H9 (cell line): ENCODE results near the gene HTATIP2. TPM values are rescaled to one million over a fixed set of nuclear protein-coding genes. Genes with fewer than 3 reads are reported as not detected.

Source experiments
- DNase-seq: peaks from one replicate; pipeline ENCODE4 v3.0.0-alpha.2; 2017
- H2AFZ ChIP-seq: one replicate; pipeline ENCODE4 v1.6.1; 2013; ENCODE audit warnings: mild to moderate bottlenecking, low read length, control low read depth, moderate library complexity
- H2AK5ac ChIP-seq: 2 replicates; pipeline ENCODE4 v1.6.1; 2013; ENCODE audit warnings: low read length, control low read depth, mixed read lengths; ENCODE audit not compliant: insufficient read length
- H2BK120ac ChIP-seq: one replicate; pipeline ENCODE4 v1.6.1; 2013; ENCODE audit warnings: low read depth, mild to moderate bottlenecking, low read length, control low read depth, inconsistent platforms; ENCODE audit not compliant: poor library complexity, severe bottlenecking
- H2BK12ac ChIP-seq: 2 replicates; pipeline ENCODE4 v1.6.1; 2013; ENCODE audit warnings: low read length, control low read depth, mixed read lengths, low read depth; ENCODE audit not compliant: insufficient read length
- H2BK15ac ChIP-seq: 2 replicates; pipeline ENCODE4 v1.6.1; 2013; ENCODE audit warnings: low read depth, low read length, control low read depth
- H2BK20ac ChIP-seq: one replicate; pipeline ENCODE4 v1.6.1; 2013; ENCODE audit warnings: low read depth, mild to moderate bottlenecking, low read length, control low read depth, inconsistent platforms; ENCODE audit not compliant: poor library complexity, severe bottlenecking
- H2BK5ac ChIP-seq: 2 replicates; pipeline ENCODE4 v1.6.1; 2013; ENCODE audit warnings: low read length, control low read depth, mixed read lengths; ENCODE audit not compliant: insufficient read length
- H3K14ac ChIP-seq: 2 replicates; pipeline ENCODE4 v1.6.1; 2013; ENCODE audit warnings: low read length, control low read depth; ENCODE audit not compliant: insufficient read depth
- H3K18ac ChIP-seq: 2 replicates; pipeline ENCODE4 v1.6.1; 2013; ENCODE audit warnings: low read depth, mild to moderate bottlenecking, mixed read lengths, low read length, control low read depth; ENCODE audit not compliant: insufficient read length
- H3K23ac ChIP-seq: 2 replicates; pipeline ENCODE4 v1.6.1; 2013; ENCODE audit warnings: low read length, control low read depth, mixed read lengths, low read depth; ENCODE audit not compliant: insufficient read length
- H3K23me2 ChIP-seq: 2 replicates; pipeline ENCODE4 v1.6.1; 2013; ENCODE audit warnings: low read depth, mild to moderate bottlenecking, mixed read lengths, low read length, control low read depth; ENCODE audit not compliant: insufficient read length, poor library complexity, severe bottlenecking
- H3K27ac ChIP-seq: 2 replicates; pipeline ENCODE4 v1.5.1; 2013; ENCODE audit warnings: low read length, control low read depth, mixed read lengths, low read depth; ENCODE audit not compliant: insufficient read length
- H3K27me3 ChIP-seq: 2 replicates; pipeline ENCODE4 v1.6.1; 2013; ENCODE audit warnings: low read length, control low read depth, inconsistent platforms; ENCODE audit not compliant: insufficient read depth
- H3K4ac ChIP-seq: 2 replicates; pipeline ENCODE4 v1.6.1; 2013; ENCODE audit warnings: low read depth, mild to moderate bottlenecking, control low read depth, inconsistent platforms, low read length, moderate library complexity
- H3K4me1 ChIP-seq: 2 replicates; pipeline ENCODE4 v1.6.1; 2013; ENCODE audit warnings: low read length, control low read depth, inconsistent platforms; ENCODE audit not compliant: insufficient read depth
- H3K4me2 ChIP-seq: 2 replicates; pipeline ENCODE4 v1.6.1; 2013; ENCODE audit warnings: low read length, control low read depth, mixed read lengths; ENCODE audit not compliant: insufficient read length, insufficient read depth
- H3K56ac ChIP-seq: 2 replicates; pipeline ENCODE4 v1.6.1; 2013; ENCODE audit warnings: low read depth, mild to moderate bottlenecking, mixed read lengths, low read length, control low read depth; ENCODE audit not compliant: insufficient read length
- H3K79me1 ChIP-seq: 2 replicates; pipeline ENCODE4 v1.6.1; 2013; ENCODE audit warnings: low read depth, mild to moderate bottlenecking, moderate library complexity, low read length, control low read depth, inconsistent platforms; ENCODE audit not compliant: insufficient read depth, poor library complexity, severe bottlenecking
- H3K79me2 ChIP-seq: 2 replicates; pipeline ENCODE4 v1.6.1; 2013; ENCODE audit warnings: low read length, control low read depth, inconsistent platforms; ENCODE audit not compliant: insufficient read depth
- H3K9ac ChIP-seq: 2 replicates; pipeline ENCODE4 v1.6.1; 2013; ENCODE audit warnings: low read length, control low read depth, mixed read lengths; ENCODE audit not compliant: insufficient read length; ENCODE audit errors: extremely low read depth
- H3K9me3 ChIP-seq: one replicate; pipeline ENCODE4 v1.6.1; 2013; ENCODE audit warnings: low read depth, low read length, inconsistent platforms; ENCODE audit not compliant: control insufficient read depth
- H3T11ph ChIP-seq: one replicate; pipeline ENCODE4 v1.6.1; 2013; ENCODE audit warnings: mild to moderate bottlenecking, low read length, control low read depth, inconsistent platforms
- H4K20me1 ChIP-seq: one replicate; pipeline ENCODE4 v1.6.1; 2013; ENCODE audit not compliant: control insufficient read depth, insufficient read length, insufficient read depth
- H4K5ac ChIP-seq: 2 replicates; pipeline ENCODE4 v1.6.1; 2013; ENCODE audit warnings: low read depth, mild to moderate bottlenecking, mixed read lengths, low read length, control low read depth; ENCODE audit not compliant: insufficient read length
- H4K8ac ChIP-seq: replicated peaks from 2 replicates; pipeline ENCODE4 v1.6.1; 2013; ENCODE audit warnings: low read length, control low read depth, mixed read lengths, low read depth; ENCODE audit not compliant: insufficient read length
- H4K91ac ChIP-seq: 2 replicates; pipeline ENCODE4 v1.6.1; 2013; ENCODE audit warnings: low read depth, mild to moderate bottlenecking, moderate library complexity, mixed read lengths, low read length, control low read depth; ENCODE audit not compliant: insufficient read length
- H3K27ac Mint-ChIP-seq, 3 experiments: 2 replicates in 2 of 3; 3 replicates in 1 of 3; pipeline ENCODE4 v1.8.0; 2020 to 2021; ENCODE audit warnings: mixed read lengths in 3 of 3, mild to moderate bottlenecking in 1 of 3, moderate library complexity in 1 of 3
- H3K27me3 Mint-ChIP-seq: 2 replicates; pipeline ENCODE4 v1.8.0; 2021; ENCODE audit warnings: low read depth, mild to moderate bottlenecking, moderate library complexity, mixed read lengths
- H3K36me3 Mint-ChIP-seq, 3 experiments: 2 replicates in 2 of 3; 3 replicates in 1 of 3; pipeline ENCODE4 v1.8.0; 2020 to 2021; ENCODE audit warnings: low read depth in 3 of 3, mixed read lengths in 3 of 3; ENCODE audit not compliant: insufficient read depth in 1 of 3
- H3K4me1 Mint-ChIP-seq, 2 experiments: 2 replicates each; pipeline ENCODE4 v1.8.0; 2020; ENCODE audit warnings: mixed read lengths in 2 of 2
- H3K4me3 Mint-ChIP-seq, 2 experiments: 2 replicates in 1 of 2; 3 replicates in 1 of 2; pipeline ENCODE4 v1.8.0; 2020 to 2021; ENCODE audit warnings: mild to moderate bottlenecking in 2 of 2, mixed read lengths in 2 of 2, moderate library complexity in 1 of 2
- H3K9me3 Mint-ChIP-seq, 2 experiments: 2 replicates in 1 of 2; 3 replicates in 1 of 2; pipeline ENCODE4 v1.8.0; 2020; ENCODE audit warnings: mild to moderate bottlenecking in 2 of 2, mixed read lengths in 2 of 2, moderate library complexity in 1 of 2
- WGBS: extraction: QIAGEN DNeasy Blood & Tissue Kit; methylation state at CpG from one replicate; pipeline ENCODE4 v1.1.7; 2013; ENCODE audit warnings: missing lambda C conversion rate, low lambda C conversion rate, mixed read lengths; ENCODE audit not compliant: insufficient read length; ENCODE audit errors: extremely low coverage; 5-methylcytosine and 5-hydroxymethylcytosine counted together
- total RNA-seq: library from RNA; stranded (reverse); gene quantifications from 2 replicates; pipeline ENCODE4 v1.2.1, GENCODE V29; 2021
- TF ChIP-seq, protein P1 (sequence below): fragments of 200-600 bp; sonication (generic); conservative IDR thresholded peaks from 3 replicates; pipeline ENCODE4 v1.8.0; 2021; ENCODE audit warnings: antibody characterized with exemption, mild to moderate bottlenecking

HTATIP2 gene
- total RNA-seq, 1 experiment from 2014 or later: 32.8 TPM

DNA sequence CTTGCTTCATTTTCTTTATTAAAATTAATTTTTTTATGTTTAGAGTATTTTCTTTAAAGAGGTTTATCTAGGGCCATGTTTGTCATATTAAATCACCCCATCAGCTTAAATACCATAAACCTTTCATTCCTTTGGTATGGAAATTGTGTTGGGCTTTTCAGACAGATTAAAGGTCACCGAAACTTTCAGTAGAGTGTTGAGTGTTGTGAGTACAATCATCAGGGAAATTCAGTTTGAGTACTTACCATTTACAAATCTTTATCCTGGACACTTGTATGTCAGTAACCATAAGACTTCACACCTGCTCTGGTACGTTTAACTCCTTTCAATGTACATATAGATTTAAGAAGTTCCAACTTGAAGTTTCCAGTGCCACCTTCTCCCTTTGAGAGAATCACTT lies 36.0 kb downstream of the HTATIP2 start:
- H2AK5ac ChIP-seq: no peak overlapping the region
- H2BK12ac ChIP-seq: no peak overlapping the region
- no peak overlapping the region for H3K9ac ChIP-seq
- H3K18ac ChIP-seq: no peak overlapping the region
- H3K56ac ChIP-seq: no peak overlapping the region
- no peaks in the 10 kb centered on the region for H3K79me1 ChIP-seq
- no peaks in the 10 kb centered on the region for H4K20me1 ChIP-seq
- H3K79me2 ChIP-seq: no peaks in the 10 kb centered on the region
- H2BK15ac ChIP-seq: no peak overlapping the region
- no peak overlapping the region for H3T11ph ChIP-seq
- Mint-ChIP-seq H3K27me3 (no peaks in the 10 kb centered on the region), H3K36me3 (peaks cover 11 to 54% (median 27%) of the 10 kb centered on the region in 3 experiments; a peak in 6 of 7 replicates), H3K4me1 (no peaks in the 10 kb centered on the region), H3K27ac (no peak overlapping the region), H3K9me3 (no peaks in the 10 kb centered on the region), H3K4me3 (no peak overlapping the region)
- H2BK5ac ChIP-seq: no peak overlapping the region
- no peak overlapping the region for H4K8ac ChIP-seq
- WGBS: no CpG with 5 or more reads among the region's 2 CpGs
- H3K4ac ChIP-seq: no peak overlapping the region
- no peak overlapping the region for H3K4me2 ChIP-seq
- no peak overlapping the region for H2AFZ ChIP-seq
- H3K23me2 ChIP-seq: no peaks in the 10 kb centered on the region
- no peaks in the 10 kb centered on the region for H3K4me1 ChIP-seq
- no peak overlapping the region for H3K23ac ChIP-seq
- no peaks in the 10 kb centered on the region for H3K9me3 ChIP-seq
- no peak overlapping the region for H2BK20ac ChIP-seq
- H4K5ac ChIP-seq: no peak overlapping the region
- H3K27ac ChIP-seq: no peak overlapping the region
- H2BK120ac ChIP-seq: no peak overlapping the region
- H4K91ac ChIP-seq: no peak overlapping the region
- no peak for DNase-seq
- TF ChIP-seq, protein P1, sequence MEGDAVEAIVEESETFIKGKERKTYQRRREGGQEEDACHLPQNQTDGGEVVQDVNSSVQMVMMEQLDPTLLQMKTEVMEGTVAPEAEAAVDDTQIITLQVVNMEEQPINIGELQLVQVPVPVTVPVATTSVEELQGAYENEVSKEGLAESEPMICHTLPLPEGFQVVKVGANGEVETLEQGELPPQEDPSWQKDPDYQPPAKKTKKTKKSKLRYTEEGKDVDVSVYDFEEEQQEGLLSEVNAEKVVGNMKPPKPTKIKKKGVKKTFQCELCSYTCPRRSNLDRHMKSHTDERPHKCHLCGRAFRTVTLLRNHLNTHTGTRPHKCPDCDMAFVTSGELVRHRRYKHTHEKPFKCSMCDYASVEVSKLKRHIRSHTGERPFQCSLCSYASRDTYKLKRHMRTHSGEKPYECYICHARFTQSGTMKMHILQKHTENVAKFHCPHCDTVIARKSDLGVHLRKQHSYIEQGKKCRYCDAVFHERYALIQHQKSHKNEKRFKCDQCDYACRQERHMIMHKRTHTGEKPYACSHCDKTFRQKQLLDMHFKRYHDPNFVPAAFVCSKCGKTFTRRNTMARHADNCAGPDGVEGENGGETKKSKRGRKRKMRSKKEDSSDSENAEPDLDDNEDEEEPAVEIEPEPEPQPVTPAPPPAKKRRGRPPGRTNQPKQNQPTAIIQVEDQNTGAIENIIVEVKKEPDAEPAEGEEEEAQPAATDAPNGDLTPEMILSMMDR: no peak
- H3K27me3 ChIP-seq: no peaks in the 10 kb centered on the region
- H3K14ac ChIP-seq: no peak overlapping the region
